NCI-H2081 (cell line): ENCODE results near the gene NAALADL2.
A peak's percentile ranks its signal among the peaks of the same experiment; 100 is the strongest.

Experiments used
- DNase-seq, 2 experiments: peaks; one replicate each; lab custom pipeline; 2025; lab: John Stamatoyannopoulos, UW

NAALADL2 gene

DNA sequence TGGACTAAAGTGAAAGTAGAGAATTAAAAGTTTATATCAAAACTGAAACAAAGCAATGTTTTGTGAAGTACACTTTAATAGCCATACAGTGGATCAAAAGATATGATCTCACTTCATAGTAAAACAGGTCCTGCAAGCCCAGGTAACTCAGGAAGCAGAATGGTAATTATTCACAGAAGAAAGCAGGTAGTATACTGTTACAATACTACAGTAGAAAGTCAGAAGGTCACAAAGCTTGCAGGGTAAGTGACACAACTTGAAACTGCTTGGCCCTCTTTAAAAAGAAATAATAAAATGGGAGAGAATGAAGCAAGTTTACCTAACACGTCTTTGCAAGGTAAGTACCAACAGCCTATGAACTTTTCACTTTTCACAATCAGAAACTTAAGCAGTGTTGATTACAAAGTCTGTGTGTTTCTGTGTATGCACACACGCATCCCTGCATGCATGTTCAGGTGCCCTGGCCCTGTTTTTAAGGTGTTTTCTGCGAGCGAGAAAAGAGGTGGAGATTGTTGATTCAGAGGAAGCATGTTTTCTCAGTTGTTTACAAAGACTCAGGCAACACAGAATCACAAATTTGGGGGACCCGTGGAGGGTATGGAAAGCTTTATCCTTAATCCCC lies at the start of gene NAALADL2:
Gene NAALADL2 (plus strand): TSS at position 221 of the 622 bp plus-strand sequence.
- peak; percentile 40 to 87 for DNase-seq

DNA sequence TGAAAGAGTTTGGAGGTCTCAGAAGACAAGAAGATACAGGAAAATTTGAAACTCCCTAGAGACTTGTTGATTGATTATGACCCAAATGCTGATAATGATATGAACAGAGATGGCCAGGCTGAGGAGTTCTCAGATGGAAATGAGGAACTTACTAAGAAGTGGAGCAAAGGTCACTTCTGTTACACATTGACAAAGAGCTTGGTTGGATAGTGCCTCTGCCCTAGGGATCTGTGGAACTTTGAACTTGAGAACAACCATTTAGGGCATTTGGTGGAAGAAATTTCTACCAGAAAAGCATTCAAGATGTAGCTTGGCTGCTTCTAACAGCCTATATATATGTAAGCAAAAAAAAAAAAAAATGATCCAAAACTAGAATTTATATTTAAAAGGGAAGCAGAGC lies 48.9 kb upstream of the NAALADL2 start:
- no peak for DNase-seq

DNA sequence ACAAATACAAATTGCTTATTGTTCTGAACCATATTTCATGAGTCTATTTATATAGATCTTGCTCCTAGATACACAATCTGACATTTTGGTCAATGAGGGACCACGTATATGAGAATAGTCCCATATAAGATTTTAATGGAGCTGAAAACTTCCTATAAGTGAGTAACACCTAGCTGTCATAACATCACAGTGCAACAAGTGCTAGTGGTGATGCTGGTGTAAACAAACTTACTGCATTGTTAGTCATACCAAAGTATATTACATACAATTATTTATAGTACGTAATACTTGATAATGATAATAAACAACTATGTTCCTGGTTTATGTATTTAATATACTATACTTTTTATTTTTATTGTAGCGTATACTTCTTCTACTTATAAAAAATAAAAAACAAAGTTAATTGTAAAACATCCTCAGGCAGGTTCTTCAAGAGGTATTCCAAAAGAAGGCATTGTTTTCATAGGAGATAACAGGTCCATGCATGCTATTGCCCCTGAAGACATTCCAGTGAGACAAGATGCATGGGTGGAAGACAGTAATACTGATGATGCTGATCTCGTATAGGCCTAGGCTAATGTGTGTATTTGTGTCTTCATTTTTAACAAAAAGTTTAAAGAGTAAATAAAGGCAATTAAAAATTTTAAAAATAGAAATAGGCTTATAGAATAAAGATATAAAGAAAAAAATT lies 46.8 kb upstream of the NAALADL2 start:
- no peak for DNase-seq

DNA sequence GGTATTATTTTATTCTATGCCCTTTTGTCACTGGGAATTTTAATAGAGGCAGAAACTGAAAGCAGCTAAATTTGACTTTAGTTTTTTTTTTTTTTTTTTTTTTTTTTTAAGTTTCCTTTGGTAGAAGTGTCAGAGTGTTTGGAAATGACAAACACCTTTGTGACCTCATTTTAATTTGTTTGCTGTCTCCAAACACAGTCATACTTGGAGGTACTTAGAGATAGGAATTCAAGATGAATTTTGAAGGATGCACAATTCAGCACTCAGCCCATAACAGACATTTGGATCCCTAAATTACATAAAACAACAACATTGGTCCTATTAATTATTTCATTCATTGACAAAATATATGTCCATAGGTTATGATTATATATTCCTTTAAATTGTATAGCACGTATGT lies 43.4 kb upstream of the NAALADL2 start:
- no peak for DNase-seq

DNA sequence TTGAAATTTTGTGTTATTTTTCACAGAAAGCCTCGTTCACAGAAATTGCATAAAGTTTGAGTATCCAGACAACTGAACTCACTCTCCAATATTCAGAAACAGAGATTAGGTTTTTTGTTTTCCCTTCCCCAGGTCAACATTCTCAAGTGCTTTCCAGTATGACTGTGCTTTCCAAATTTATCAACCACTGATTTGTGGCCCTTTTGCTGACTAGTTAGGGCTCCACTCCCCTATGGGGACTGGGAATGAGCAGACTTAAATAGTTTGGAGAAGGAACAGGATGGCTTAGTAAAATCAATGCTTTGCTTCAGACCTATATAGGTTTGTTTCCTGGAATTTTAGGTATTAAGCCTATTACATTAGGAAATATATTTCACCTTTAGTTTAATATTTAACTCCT lies 38.2 kb upstream of the NAALADL2 start:
- DNase-seq, result no peak

DNA sequence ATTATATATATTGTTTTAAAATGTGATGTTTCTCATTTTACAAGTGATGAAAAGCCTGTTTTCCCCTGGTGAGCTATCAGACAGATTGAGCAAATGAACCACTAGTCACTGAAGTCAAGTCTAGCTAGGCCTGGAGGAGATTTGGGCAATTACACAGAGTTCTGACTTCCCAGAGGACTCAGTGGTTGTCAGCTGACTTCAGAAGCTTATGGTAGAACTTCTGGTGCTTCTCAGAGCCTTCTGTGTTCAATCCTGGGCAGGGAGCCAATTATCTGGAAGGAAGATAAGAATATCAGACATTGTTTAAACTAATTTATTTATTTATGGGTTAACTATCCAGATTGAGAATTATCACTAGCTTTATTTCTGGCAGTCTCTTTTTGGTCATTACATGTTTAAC lies 37.7 kb upstream of the NAALADL2 start:
- DNase-seq, result no peak

DNA sequence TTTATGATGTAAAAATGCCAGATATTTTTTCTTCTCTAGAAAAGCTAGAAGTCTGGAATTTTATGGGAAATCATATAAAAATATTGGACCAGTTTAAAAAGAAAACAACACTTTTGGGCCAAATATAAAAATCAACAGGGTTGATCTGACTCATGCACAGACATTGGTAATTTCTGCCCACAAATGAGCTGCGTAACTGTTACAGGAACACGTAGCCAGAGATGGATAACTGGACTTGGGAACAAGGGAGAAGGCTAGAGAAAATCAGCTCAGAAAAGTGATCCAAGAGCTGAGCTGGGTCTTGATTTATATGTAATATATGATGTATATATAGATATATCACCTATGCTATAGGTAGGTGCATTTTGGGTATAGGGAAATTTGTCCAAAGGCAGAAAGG lies 36.8 kb upstream of the NAALADL2 start:
- DNase-seq, result no peak

DNA sequence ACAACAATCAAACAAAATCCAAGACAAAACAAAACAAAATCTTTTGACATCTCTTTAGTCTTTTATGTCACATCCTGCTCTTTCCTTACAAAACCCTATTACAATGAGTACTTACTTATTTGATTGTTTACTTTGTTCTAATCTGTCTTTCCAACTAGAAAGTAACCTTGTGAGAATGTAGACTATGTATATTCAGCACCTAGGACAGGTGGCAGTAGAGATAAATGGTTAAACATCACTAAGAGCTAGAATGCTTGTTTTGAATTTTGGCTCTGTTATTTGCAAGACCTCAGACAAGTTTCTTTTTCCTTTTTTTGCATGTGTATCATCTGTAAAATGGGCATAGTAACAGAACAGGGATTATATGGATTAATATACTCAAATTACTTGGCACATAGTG lies 33.1 kb upstream of the NAALADL2 start:
- DNase-seq, result no peak

DNA sequence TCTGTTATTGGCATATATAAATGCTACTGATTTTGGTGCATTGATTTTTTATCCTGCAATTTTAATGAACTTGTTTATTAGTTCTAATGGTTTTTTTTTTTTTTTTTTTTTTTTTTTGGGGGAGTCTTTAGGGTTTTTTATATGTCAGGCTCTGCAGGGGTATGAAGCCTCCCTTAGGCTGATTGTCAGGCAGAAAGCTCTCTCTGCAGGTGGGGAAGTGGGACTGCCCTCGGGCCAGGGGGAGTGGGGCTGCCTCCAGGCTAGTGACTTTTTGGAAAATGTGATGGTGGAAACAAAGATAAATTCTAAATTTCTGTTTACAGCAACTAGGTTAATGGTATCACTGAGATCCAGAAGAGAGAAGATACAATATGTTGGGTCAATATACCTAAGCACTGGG lies 14.4 kb upstream of the NAALADL2 start:
- peak; percentile 49 to 73 for DNase-seq

DNA sequence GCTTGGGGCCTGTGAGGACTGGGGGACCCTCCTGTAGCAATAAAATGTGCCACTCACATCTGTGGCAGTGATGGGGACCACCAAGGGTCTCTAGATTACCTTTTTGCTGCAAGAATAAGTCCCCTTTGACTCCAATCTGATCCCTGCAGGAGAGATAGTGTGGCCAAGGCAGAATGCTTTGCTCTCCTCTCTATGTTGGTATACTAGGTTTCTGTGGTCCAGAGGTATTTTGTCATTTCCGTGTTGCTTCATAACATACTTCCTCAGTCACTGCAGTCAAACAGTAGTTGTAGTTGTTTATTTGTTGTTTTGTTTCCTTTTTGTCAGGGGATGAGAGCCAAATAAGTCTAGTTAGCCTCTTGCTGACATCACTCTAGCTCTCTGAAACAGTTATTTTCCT lies 13.1 kb upstream of the NAALADL2 start:
- DNase-seq, result no peak

DNA sequence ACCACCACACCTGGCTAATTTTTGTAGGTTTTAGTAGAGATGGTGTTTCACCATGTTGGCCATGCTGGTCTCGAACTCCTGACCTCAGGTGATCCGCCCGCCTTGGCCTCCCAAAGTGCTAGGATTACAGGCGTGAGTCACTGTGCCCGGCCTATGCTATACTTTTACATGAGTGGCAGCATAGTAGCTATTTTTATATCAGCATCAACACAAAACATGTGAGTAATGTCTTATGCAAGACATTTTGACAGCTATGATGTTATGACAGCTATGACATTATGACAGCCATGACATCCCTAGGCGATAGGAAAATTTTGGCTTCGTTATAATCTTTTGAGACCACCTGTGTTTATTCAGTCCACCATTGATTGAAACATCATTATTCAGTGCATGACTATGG lies 4.1 kb upstream of the NAALADL2 start:
- no peak for DNase-seq

DNA sequence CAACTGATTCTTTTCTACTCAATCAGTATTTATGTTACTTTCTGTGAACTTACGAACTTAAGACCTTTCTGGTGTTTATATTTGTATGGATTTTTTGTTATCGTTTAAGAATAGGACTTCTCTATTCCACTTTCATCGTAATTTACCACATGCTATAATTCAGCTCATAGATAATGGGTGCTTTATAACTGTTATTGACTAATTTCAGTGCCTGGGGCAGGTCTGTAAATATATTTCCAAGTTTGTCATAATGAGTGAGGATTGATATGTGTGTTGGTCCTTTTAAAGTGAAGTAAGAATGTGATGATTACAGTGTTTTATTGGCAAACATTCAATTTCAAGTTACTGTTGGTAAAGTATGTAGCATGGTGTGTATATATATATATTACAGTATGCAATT lies 1.8 kb upstream of the NAALADL2 start:
- DNase-seq, result peak; percentile 62 to 89

DNA sequence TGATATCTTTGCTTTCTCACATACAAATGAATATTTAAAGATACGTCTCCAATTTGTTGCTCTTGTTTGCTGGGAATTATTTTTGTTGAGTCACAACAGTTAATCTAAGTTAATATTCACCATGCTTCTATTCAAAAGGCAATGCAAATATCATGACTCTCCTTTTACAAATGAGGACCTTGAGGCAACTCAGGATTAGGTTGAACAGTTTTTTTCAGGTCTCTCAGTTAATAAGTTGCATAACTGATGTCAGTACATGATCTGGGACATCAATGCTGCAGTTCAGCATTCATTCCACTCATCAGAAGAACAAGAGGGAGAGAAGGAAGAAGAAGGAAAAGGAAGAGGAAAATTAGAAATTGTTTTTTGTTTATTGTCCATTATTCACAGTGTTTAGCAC lies 781 bp upstream of the NAALADL2 start:
- peak in 1 of 2 experiments; percentile 39 for DNase-seq

DNA sequence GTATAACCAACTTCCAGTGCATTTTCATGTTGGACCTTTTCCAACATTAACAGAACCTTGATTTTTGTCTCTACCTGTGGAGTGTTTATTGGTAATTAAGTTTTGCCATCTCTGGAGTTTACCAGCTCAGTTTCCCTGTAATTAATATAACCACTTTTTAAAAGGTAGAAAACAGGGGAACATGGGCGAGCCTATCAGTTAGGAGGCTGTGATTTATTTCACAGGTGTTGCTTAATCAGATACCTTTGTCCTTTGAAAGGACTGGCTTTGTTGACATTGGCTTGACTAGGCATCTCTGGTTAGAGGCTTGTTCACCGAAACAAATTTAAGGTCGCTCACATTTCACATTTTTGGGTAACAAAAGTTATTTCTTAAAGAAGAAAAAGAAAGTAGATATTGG lies 622 bp downstream of the NAALADL2 start:
- DNase-seq, result peak; percentile 77 to 96

DNA sequence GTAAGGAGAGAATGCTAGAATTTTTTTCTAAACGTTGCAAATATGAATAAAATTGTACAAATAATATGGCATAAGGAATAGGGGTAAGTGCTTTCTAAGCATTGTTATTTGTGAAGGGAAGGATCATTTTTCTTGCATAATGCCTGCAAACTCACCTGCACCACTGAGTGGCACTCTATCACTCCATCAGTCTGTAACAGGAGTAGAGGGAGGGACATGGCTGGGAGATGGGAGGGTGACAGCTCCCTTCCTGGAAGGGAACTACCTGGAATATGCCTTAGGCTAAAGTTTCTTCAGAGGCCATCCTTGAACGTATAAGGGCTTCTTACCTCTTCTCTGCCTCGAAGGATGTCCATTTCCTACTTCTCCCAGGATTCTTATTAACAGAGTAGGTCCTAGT lies 3.0 kb downstream of the NAALADL2 start:
- peak; percentile 87 to 95 for DNase-seq

DNA sequence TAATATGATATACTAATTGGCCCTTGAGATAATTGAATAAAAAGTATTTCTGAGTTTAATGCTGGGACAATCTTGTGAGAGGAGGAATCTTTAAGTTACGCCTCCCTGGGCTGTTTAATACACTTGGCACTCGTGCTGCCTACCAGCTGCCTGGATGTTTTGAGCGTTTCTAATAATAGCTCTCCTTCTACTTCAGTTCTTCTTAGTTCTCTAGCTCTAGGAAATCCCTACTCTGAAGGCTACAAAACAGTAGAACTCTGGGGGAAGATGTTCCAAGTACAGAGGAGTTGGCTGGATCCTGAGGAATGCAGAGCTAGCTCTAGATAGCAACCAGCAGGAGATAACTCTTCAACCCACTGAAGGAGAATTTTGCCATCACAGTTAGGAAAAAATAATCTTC lies 3.5 kb downstream of the NAALADL2 start:
- no peak for DNase-seq

DNA sequence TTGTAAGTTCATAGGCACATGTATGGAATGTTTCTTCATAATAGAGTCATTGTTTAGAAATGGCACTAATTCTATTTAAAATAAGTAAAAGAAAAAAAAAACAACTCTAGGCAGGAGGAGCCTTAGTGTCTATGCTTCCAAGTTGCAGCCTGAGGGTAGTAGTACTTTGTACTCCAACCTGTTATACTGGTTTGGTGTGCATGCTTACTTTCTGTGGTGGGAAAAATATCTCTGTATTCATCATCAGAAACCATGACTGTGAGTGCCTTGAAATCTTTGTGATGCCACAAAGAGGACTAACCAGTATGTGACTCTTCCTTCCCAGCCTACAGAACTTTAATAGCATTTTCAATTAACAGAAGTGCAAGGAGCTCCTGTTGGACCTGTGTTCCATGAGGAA lies 4.4 kb downstream of the NAALADL2 start:
- peak in 1 of 2 experiments; percentile 33 for DNase-seq

DNA sequence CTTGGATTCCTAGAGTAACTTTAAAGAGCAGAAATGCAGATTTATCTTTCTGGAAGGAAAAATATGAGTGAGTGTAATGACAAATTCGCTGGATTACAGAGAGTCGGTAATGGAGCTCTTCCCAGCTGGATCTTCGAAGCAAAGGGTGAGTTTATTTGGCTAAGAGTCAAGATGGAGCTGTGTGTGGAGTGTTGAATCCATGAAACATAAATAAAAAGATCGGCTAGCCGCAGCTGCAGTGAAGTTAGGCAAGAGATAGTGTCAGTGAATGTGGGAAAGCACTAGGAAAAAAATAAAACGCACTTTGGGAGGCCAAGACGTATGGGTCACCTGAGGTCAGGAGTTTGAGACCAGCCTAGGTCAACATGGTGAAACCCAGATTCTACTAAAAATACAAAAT lies 10.3 kb downstream of the NAALADL2 start:
- DNase-seq, result no peak

DNA sequence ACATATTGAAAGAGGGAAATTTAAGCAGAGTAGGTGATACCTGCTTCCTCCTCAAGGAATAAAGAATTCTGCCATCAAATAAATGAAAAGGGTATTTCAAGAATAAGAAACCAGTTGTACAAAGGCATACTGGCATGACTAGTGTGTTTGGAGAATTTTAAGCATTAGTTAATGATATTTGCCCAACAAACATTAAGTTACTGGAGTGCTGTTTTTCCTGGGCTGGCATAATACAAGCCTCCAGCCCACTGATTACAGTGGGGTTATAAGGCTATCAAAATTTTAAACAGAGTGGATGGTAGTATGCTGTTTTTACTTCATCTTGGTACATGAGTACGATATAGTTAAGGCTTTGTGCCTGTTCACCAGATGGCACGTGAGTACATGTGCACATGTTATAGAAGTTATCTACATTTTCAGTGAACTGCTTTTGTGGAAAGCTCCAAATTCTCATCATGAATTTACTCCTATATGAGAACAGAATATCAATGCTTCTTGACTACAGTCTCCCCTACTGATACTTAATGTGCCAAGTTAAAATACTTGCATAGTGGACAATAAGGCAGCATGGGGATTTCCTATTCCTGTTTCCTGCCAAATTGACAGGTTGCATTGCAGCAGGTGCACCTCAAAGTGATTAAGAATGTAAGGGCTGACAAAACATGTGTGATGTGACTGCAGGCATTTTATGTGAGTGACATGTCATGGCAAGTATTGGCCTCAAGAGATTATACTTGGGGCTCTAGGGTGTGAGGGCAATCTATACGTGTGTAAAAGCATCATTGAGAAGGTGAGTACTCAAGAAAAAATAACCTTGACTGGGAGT lies 14.9 kb downstream of the NAALADL2 start:
- DNase-seq, result peak; percentile 12 to 73

DNA sequence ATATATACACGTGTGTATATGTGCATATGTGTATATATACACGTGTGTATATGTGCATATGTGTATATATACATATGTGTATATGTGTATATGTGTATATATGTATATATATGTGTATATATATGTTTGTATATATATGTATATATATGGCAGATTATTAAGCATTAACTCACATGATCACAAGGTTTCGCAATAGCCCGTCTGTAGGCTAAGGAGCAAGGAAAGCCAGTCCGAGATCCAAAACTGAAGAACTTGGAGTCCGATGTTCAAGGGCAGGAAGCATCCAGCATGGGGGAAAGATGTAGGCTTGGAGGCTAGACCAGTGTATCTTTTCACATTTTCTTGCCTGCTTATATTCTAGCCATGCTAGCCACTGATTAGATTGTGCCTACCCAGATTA lies 23.7 kb downstream of the NAALADL2 start:
- no peak for DNase-seq

DNA sequence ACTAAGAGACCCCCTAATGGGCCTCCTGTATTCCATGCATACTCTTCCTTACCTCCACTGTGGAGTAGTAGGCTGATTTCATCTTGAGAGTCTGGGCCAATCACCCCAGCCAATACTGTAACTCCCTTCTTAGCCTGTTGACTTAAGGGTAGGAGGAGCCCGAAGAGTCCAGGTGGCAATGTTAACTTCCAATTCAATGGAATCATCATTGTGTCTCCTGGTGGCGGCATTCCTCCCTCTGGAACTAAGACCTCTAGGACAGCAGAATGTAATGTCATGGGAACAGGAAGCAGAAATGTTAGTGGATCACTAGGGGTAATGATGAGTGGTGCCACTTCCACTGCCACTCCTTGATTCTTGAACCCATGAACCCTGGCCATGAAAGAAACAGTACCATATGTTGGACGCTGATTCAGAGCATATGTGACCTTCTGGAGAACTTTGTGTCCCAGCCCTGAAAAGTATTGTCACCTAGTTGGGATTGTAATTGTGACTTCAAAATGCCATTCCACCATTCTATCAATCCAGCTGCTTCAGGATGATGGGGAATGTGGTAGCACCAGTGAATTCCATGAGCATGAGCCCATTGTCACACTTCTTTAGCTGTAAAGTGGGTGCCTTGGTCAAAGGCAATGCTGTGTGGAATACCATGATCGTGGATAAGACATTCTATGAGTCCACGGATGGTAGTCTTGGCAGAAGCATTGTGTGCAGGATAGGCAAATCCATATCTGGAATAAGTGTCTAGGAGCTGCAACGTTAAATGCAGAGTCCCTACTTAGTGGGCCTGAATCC lies 24.9 kb downstream of the NAALADL2 start:
- DNase-seq, result no peak
